ENCODE results near the gene PARG. TPM values are rescaled to one million over a fixed set of nuclear protein-coding genes. Genes with fewer than 3 reads are reported as not detected.
"Not testable (repeated sequence)": the region's sequence is repeated elsewhere in the genome, so short reads cannot be mapped to it uniquely, and the experiment has no call there.

PARG gene
- polyA plus RNA-seq, 1 experiment = 8.1 TPM

GRCh38 chr10:49844775-49845595 is 96.8 kb downstream of the PARG start:
- ChIA-PET POLR2A (no interaction called here), CTCF (no interaction called here)

GRCh38 chr10:49842333-49842628 is 99.5 kb downstream of the PARG start:
- CTCF ChIA-PET; POLR2A ChIA-PET; H3K4me3 ChIP-seq (ENCODE audit: low read depth, low read length); H3K36me3 ChIP-seq (ENCODE audit: control insufficient read depth, insufficient read depth, low read length); H3K27me3 ChIP-seq (ENCODE audit: control insufficient read depth, insufficient read depth, low read length); DNase-seq (ENCODE audit: low read depth): not testable (repeated sequence)

More at GRCh38 chr10:49844775-49845595, 96.8 kb downstream of the PARG start:
- TF ChIP-seq, protein P1, sequence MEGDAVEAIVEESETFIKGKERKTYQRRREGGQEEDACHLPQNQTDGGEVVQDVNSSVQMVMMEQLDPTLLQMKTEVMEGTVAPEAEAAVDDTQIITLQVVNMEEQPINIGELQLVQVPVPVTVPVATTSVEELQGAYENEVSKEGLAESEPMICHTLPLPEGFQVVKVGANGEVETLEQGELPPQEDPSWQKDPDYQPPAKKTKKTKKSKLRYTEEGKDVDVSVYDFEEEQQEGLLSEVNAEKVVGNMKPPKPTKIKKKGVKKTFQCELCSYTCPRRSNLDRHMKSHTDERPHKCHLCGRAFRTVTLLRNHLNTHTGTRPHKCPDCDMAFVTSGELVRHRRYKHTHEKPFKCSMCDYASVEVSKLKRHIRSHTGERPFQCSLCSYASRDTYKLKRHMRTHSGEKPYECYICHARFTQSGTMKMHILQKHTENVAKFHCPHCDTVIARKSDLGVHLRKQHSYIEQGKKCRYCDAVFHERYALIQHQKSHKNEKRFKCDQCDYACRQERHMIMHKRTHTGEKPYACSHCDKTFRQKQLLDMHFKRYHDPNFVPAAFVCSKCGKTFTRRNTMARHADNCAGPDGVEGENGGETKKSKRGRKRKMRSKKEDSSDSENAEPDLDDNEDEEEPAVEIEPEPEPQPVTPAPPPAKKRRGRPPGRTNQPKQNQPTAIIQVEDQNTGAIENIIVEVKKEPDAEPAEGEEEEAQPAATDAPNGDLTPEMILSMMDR (IDR thresholded peaks at IDR 0.05; ENCODE audit: insufficient read depth, low read depth, low read length) = no peak
- H3K4me3 ChIP-seq (ENCODE audit: low read depth, low read length) = no peak overlapping the region
- peaks cover 3% of the 10 kb centered on the region; the same call in 1 of the 2 replicates for H3K36me3 ChIP-seq (ENCODE audit: control insufficient read depth, insufficient read depth, low read length)
- no peaks in the 10 kb centered on the region for H3K27me3 ChIP-seq (ENCODE audit: control insufficient read depth, insufficient read depth, low read length)
- peak; percentile 9 for DNase-seq (ENCODE audit: low read depth)

- CTCF ChIA-PET = no interaction called here
- TF ChIP-seq, protein P1 (IDR thresholded peaks at IDR 0.05; ENCODE audit: insufficient read depth, low read depth, low read length) = no peak
- POLR2A ChIA-PET = no interaction called here
These were observed 100.1 kb downstream of the PARG start for GRCh38 chr10:49841615-49842332.

GRCh38 chr10:49837685-49838084 is 104.1 kb downstream of the PARG start:
- TF ChIP-seq, protein P1 (IDR thresholded peaks at IDR 0.05; ENCODE audit: insufficient read depth, low read depth, low read length) = no peak
- Histone ChIP-seq H3K27me3 (ENCODE audit: control insufficient read depth, insufficient read depth, low read length) (no peaks in the 10 kb centered on the region), H3K4me3 (ENCODE audit: low read depth, low read length) (no peak overlapping the region), H3K36me3 (ENCODE audit: control insufficient read depth, insufficient read depth, low read length) (no peaks in the 10 kb centered on the region)
- POLR2A ChIA-PET = no interaction called here
- no peak for DNase-seq (ENCODE audit: low read depth)
- CTCF ChIA-PET = no interaction called here

More at GRCh38 chr10:49841615-49842332, 100.1 kb downstream of the PARG start:
- Histone ChIP-seq H3K27me3 (ENCODE audit: control insufficient read depth, insufficient read depth, low read length) (no peaks in the 10 kb centered on the region), H3K4me3 (ENCODE audit: low read depth, low read length) (no peak overlapping the region), H3K36me3 (ENCODE audit: control insufficient read depth, insufficient read depth, low read length) (peaks cover 3% of the 10 kb centered on the region; the same call in 1 of the 2 replicates)
- DNase-seq (ENCODE audit: low read depth) = no peak

DNA sequence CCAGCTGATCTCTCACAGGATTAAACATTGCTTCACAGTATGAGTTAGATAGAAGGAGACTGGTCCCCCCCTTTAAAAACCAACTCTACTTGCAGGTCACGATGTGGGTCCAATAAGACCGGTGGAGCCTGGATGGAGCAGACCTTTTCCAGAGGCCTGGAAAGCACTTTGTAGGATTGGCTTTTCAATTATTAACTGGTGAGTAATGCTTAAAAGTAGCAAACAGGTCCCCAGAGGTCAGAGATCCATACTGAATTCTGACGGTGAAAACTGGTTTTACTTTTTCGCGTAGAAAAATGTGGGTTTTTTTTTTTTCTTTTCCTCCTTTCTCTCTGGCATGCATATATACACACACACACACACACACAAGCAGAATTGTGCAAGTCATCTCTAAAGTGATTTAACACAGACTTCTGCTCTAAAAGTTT is 104.8 kb downstream of the PARG start:
- POLR2A ChIA-PET = no interaction called here
- CTCF ChIA-PET = no interaction called here
- no peak overlapping the region for H3K4me3 ChIP-seq (ENCODE audit: low read depth, low read length)
- H3K36me3 ChIP-seq (ENCODE audit: control insufficient read depth, insufficient read depth, low read length) = no peaks in the 10 kb centered on the region
- TF ChIP-seq, protein P1 (IDR thresholded peaks at IDR 0.05; ENCODE audit: insufficient read depth, low read depth, low read length) = no peak
- no peak for DNase-seq (ENCODE audit: low read depth)
- H3K27me3 ChIP-seq (ENCODE audit: control insufficient read depth, insufficient read depth, low read length) = no peaks in the 10 kb centered on the region
